K562 (cell line): ENCODE data around the gene KPTN. TPM values are rescaled to one million over a fixed set of nuclear protein-coding genes. Genes with fewer than 3 reads are reported as not detected.

ENCODE experiments used
- ATAC-seq: fragments of 200-7000 bp; cut with Tn5 transposase; 3 replicates; pipeline ENCODE4 v1.9.1; 2020; ENCODE audit warnings: moderate library complexity
- BruUV-seq: library from RNA; stranded (reverse); fragments of 400-500 nt; replicated peaks from 2 replicates; lab custom pipeline; 2021; lab: Mats Ljungman, UMichigan
- CTCF ChIA-PET: fragments of 300-600 bp; formaldehyde crosslinking; extraction: SDS; loops from one replicate; lab custom pipeline; 2021; ENCODE audit warnings: low intra/inter-chr PET ratio; lab: Yijun Ruan, JAX
- POLR2A ChIA-PET: fragments of 300-600, 350-650 bp; sonication (Branson Sonifier 250); formaldehyde crosslinking; extraction: SDS; loops from one replicate; lab custom pipeline; 2021; ENCODE audit warnings: antibody characterized with exemption, inconsistent platforms; lab: Yijun Ruan, JAX
- DNase-seq, 4 experiments: peaks; one replicate each; pipeline versions ENCODE4 v3.0.0 to v3.0.0-alpha.2; 2011 to 2018; ENCODE audit warnings: low spot score in 3 of 4, mixed read lengths in 3 of 4; ENCODE audit errors: extremely low read depth in 1 of 4
- FAIRE-seq: peaks from 2 replicates; lab custom pipeline; 2011; peaks lifted over from hg19 to GRCh38; lab: Jason Lieb, UNC
- H2AFZ ChIP-seq: 2 replicates; pipeline ENCODE4 v1.6.0; 2011; ENCODE audit warnings: low read depth, low read length, control low read depth, inconsistent platforms
- H3K27ac ChIP-seq: fragments of 200-600 bp; 3 replicates; pipeline ENCODE4 v1.8.0; 2011; ENCODE audit warnings: low read depth, mild to moderate bottlenecking, control low read depth, inconsistent platforms, low read length, moderate library complexity, mixed read lengths; ENCODE audit errors: extremely low read depth
- H3K27me3 ChIP-seq, 2 experiments: fragments of 300-600 bp in 1 of 2; 2 replicates in 1 of 2; 3 replicates in 1 of 2; pipeline versions ENCODE4 v1.6.0 to v1.8.0; 2011; ENCODE audit warnings: inconsistent platforms in 2 of 2, low read length in 2 of 2, mild to moderate bottlenecking in 1 of 2, mixed read lengths in 1 of 2, moderate library complexity in 1 of 2; ENCODE audit not compliant: control insufficient read depth in 2 of 2, insufficient read depth in 2 of 2
- H3K36me3 ChIP-seq: fragments of 300-600 bp; 3 replicates; pipeline ENCODE4 v1.8.0; 2011; ENCODE audit warnings: mild to moderate bottlenecking, low read length, inconsistent platforms; ENCODE audit not compliant: control insufficient read depth, insufficient read depth
- H3K4me1 ChIP-seq, 2 experiments: fragments of 200-600 bp in 1 of 2; replicated peaks in 1 of 2; 2 replicates in 1 of 2; 3 replicates in 1 of 2; pipeline versions ENCODE4 v1.5.1 to v1.8.0; 2011; ENCODE audit warnings: inconsistent platforms in 2 of 2, low read length in 2 of 2, mild to moderate bottlenecking in 1 of 2, mixed read lengths in 1 of 2, moderate library complexity in 1 of 2; ENCODE audit not compliant: control insufficient read depth in 2 of 2, insufficient read depth in 2 of 2
- H3K4me2 ChIP-seq: 2 replicates; pipeline ENCODE4 v1.6.1; 2011; ENCODE audit warnings: low read length, control low read depth, inconsistent platforms, mixed read lengths; ENCODE audit not compliant: insufficient read depth
- H3K4me3 ChIP-seq: fragments of 200-600 bp; sonication (generic), shearing (Covaris generic); 2 replicates; pipeline ENCODE4 v1.5.1; 2016; ENCODE audit warnings: control low read depth, inconsistent platforms
- H3K79me2 ChIP-seq: fragments of 200-600 bp; 3 replicates; pipeline ENCODE4 v1.8.0; 2011; ENCODE audit warnings: low read length, inconsistent platforms; ENCODE audit not compliant: control insufficient read depth, insufficient read depth
- H3K9ac ChIP-seq, 2 experiments: 2 replicates each; pipeline versions ENCODE4 v1.6.0 to v1.6.1; 2011; ENCODE audit warnings: low read depth in 2 of 2, low read length in 2 of 2, control low read depth in 1 of 2, inconsistent platforms in 1 of 2, mild to moderate bottlenecking in 1 of 2, mixed read lengths in 1 of 2; ENCODE audit not compliant: insufficient read depth in 1 of 2
- H3K9me1 ChIP-seq: one replicate; pipeline ENCODE4 v1.6.0; 2011; ENCODE audit warnings: inconsistent platforms, mild to moderate bottlenecking, low read length, moderate library complexity; ENCODE audit not compliant: control insufficient read depth, insufficient read depth
- H3K9me3 ChIP-seq: replicated peaks from 2 replicates; pipeline ENCODE4 v1.5.1; 2011; ENCODE audit warnings: low read depth, low read length, inconsistent platforms; ENCODE audit not compliant: control insufficient read depth, insufficient read depth
- H4K20me1 ChIP-seq: replicated peaks from 2 replicates; pipeline ENCODE4 v1.6.1; 2011; ENCODE audit warnings: low read length, inconsistent platforms, mixed read lengths; ENCODE audit not compliant: control insufficient read depth, insufficient read depth
- CC2D1A ChIP-seq: fragments of 450-650 bp; IDR thresholded peaks from 2 replicates; pipeline ENCODE4 v1.6.1; 2017; ENCODE audit warnings: mild to moderate bottlenecking
- CREB1 ChIP-seq, 2 experiments: sonication (generic) in 1 of 2; formaldehyde crosslinking in 1 of 2; IDR thresholded peaks; 2 replicates each; pipeline versions ENCODE4 v1.6.1 to v1.8.0; 2012 to 2022; ENCODE audit warnings: inconsistent platforms in 1 of 2, mild to moderate bottlenecking in 1 of 2, missing genetic modification reagents in 1 of 2, moderate library complexity in 1 of 2
- MTA3 ChIP-seq: fragments of 450-650 bp; formaldehyde crosslinking; IDR thresholded peaks from 2 replicates; pipeline ENCODE4 v1.6.1; 2017; ENCODE audit warnings: mild to moderate bottlenecking, borderline replicate concordance
- SRSF1 ChIP-seq: fragments of 200-400 bp; formaldehyde crosslinking; IDR thresholded peaks from 2 replicates; pipeline ENCODE4 v1.6.1; 2017; ENCODE audit warnings: mild to moderate bottlenecking, low read depth, low read length, moderate library complexity
- THAP12 ChIP-seq: fragments of 250-450 bp; sonication (Bioruptor Pico); IDR thresholded peaks from 2 replicates; pipeline ENCODE4 v1.9.0; 2021; ENCODE audit warnings: mild to moderate bottlenecking, inconsistent platforms
- TOE1 ChIP-seq, 2 experiments: fragments of 450-650 bp in 1 of 2; sonication (generic) in 1 of 2; formaldehyde crosslinking in 1 of 2; IDR thresholded peaks; 2 replicates each; pipeline versions ENCODE4 v1.7.1 to v1.8.0; 2016 to 2022; ENCODE audit warnings: borderline replicate concordance in 2 of 2, mild to moderate bottlenecking in 2 of 2, antibody characterized with exemption in 1 of 2, inconsistent platforms in 1 of 2, low read depth in 1 of 2, missing genetic modification reagents in 1 of 2, moderate library complexity in 1 of 2
- ZBTB1 ChIP-seq: sonication (generic); formaldehyde crosslinking; IDR thresholded peaks from 2 replicates; pipeline ENCODE4 v1.8.1; 2023; ENCODE audit warnings: missing genetic modification reagents, low read depth, mild to moderate bottlenecking, borderline replicate concordance
- ZNF12 ChIP-seq: sonication (generic); formaldehyde crosslinking; IDR thresholded peaks from 2 replicates; pipeline ENCODE4 v1.4.0; 2020; ENCODE audit warnings: mild to moderate bottlenecking, missing genetic modification reagents
- ZNF507 ChIP-seq: conservative IDR thresholded peaks from 2 replicates; pipeline ENCODE4 v1.6.1; 2017; ENCODE audit warnings: missing genetic modification characterization, missing compliant biosample characterization
- ZNF696 ChIP-seq: fragments of 250-450 bp; sonication (Bioruptor Pico); conservative IDR thresholded peaks from 2 replicates; pipeline ENCODE4 v1.4.0; 2020; ENCODE audit warnings: mild to moderate bottlenecking, moderate library complexity
- WGBS: fragments of 100-300 bp; shearing (Covaris generic); methylation state at CpG from one replicate; pipeline ENCODE4 v1.1.6; 2016; ENCODE audit warnings: low coverage, mixed read lengths; ENCODE audit not compliant: insufficient coverage; ENCODE audit errors: missing lambda C conversion rate; 5-methylcytosine and 5-hydroxymethylcytosine counted together
- in situ Hi-C: fragments of 300-500 bp; cut with MboI; formaldehyde crosslinking; loops from 4 replicates; pipeline ENCODE4 v1.15.0; 2018; ENCODE audit warnings: inconsistent platforms, mixed read lengths
- intact Hi-C: fragments of 100-400 bp; cut with micrococcal nuclease; formaldehyde crosslinking; loops from 2 replicates; pipeline ENCODE4 v1.14.2; 2022
- polyA plus RNA-seq, 8 experiments: library from polyadenylated mRNA; depleted of rRNA in 4 of 8; stranded (reverse) in 5 of 8; unstranded in 3 of 8; fragments of >200 nt; fragmentation: Nextera tagmentation in 2 of 8; fragmentation: Illumina TruSeq in 1 of 8; extraction: Ambion mirVana in 2 of 8; extraction: Trizol in 1 of 8; gene quantifications; 2 replicates each; pipeline versions ENCODE4 v1.2.1 to v1.2.3, GENCODE V29; 2011 to 2014; ENCODE audit warnings: inconsistent platforms in 1 of 8, missing spikeins in 1 of 8
- total RNA-seq, 7 experiments: library from RNA; depleted of rRNA in 6 of 7; stranded (reverse); fragments of >200 nt in 6 of 7; fragmentation: Illumina TruSeq in 2 of 7; extraction: Trizol in 2 of 7; gene quantifications; 2 replicates each; pipeline versions ENCODE4 v1.2.1 to v1.2.3, GENCODE V29; 2011 to 2021; ENCODE audit warnings: low replicate concordance in 1 of 7

The KPTN gene
- total and polyA plus RNA-seq, 9 of the 15 experiments (the other 6 are each of a cell fraction or from before 2014, with no cell fraction given): 0.56 to 18.2 (median 8.5) TPM

GRCh38 chr19:47427241-47428176 lies 56.5 kb downstream of the KPTN start:
- Histone ChIP-seq H2AFZ (peak overlapping the region; percentile 9), H3K4me2 (peak overlapping the region; percentile 67), H3K9me3 (no peaks in the 10 kb centered on the region; the same call in 1 of the 2 replicates), H3K79me2 (no peaks in the 10 kb centered on the region), H3K36me3 (no peaks in the 10 kb centered on the region), H3K27ac (peak overlapping the region; percentile 20; the same call in 2 of the 3 replicates), H3K4me1 (peaks cover 11 to 42% of the 10 kb centered on the region in 2 experiments; a peak in 3 of 5 replicates), H3K9ac (peak overlapping the region in 1 of 2 experiments; percentile 76; a peak in 1 of 4 replicates), H4K20me1 (peaks cover 7% of the 10 kb centered on the region; the same call in 1 of the 2 replicates), H3K4me3 (peak overlapping the region; percentile 1; the same call in 1 of the 2 replicates), H3K27me3 (peaks cover 15 to 22% of the 10 kb centered on the region in 2 experiments; a peak in 4 of 5 replicates), H3K9me1 (no peaks in the 10 kb centered on the region)
- ATAC-seq (peak; percentile 86), FAIRE-seq (peak; percentile 72), DNase-seq (peak; percentile 77 to 82 (median 80))
- in situ Hi-C loops (no loop called here), intact Hi-C loops (loop anchor here (1.0 to 5.0 kb wide), 2 partner anchors 131 to 145 kb away; no protein-coding TSS in a partner anchor)
- WGBS: 3% methylated on average over 16 of the region's 17 CpGs
- CTCF ChIA-PET: interaction anchor here (0.6 to 1.1 kb wide), 4 partner anchors 131 to 295 kb away, joined by 3 to 4 read pairs (median 4); no protein-coding TSS in a partner anchor
- no TSS peak for BruUV-seq
- POLR2A ChIA-PET: interaction anchor here (0.5 to 1.7 kb wide), 8 partner anchors 10 to 445 kb away, joined by 3 to 5 read pairs (median 4); partner anchors contain the start of gene DHX34
- TF ChIP-seq ZNF12 (CRISPR knock-in tag) (0 out of 2 replicates have a peak, but pooled peaks have one; percentile 32), SRSF1 (no peak), ZNF696 (CRISPR knock-in tag) (no peak), TOE1 (IDR thresholded peaks at IDR 0.05; ENCODE audit: borderline replicate concordance) (no peak), TOE1 (CRISPR knock-in tag; IDR thresholded peaks at IDR 0.05; ENCODE audit: borderline replicate concordance, low read depth) (no peak), CC2D1A (peak; percentile 76), ZBTB1 (no peak), ZNF507 (tag) (no peak), THAP12 (CRISPR knock-in tag) (no peak), MTA3 (peak; percentile 15; the same call in 1 of the 2 replicates), CREB1 (IDR thresholded peaks at IDR 0.05) (no peak), CREB1 (CRISPR knock-in tag; IDR thresholded peaks at IDR 0.05) (0 out of 2 replicates have a peak, but pooled peaks have one; percentile 0)
